H9 (cell line): ENCODE results near the gene CKMT1A. TPM values are rescaled to one million over a fixed set of nuclear protein-coding genes. Genes with fewer than 3 reads are reported as not detected.
"Not testable (repeated sequence)": the region's sequence is repeated elsewhere in the genome, so short reads cannot be mapped to it uniquely, and the experiment has no call there.

Experiments
- DNase-seq: peaks from one replicate; pipeline ENCODE4 v3.0.0-alpha.2; 2017
- H2AFZ ChIP-seq: one replicate; pipeline ENCODE4 v1.6.1; 2013; ENCODE audit warnings: mild to moderate bottlenecking, low read length, control low read depth, moderate library complexity
- H2AK5ac ChIP-seq: 2 replicates; pipeline ENCODE4 v1.6.1; 2013; ENCODE audit warnings: low read length, control low read depth, mixed read lengths; ENCODE audit not compliant: insufficient read length
- H2BK120ac ChIP-seq: one replicate; pipeline ENCODE4 v1.6.1; 2013; ENCODE audit warnings: low read depth, mild to moderate bottlenecking, low read length, control low read depth, inconsistent platforms; ENCODE audit not compliant: poor library complexity, severe bottlenecking
- H2BK12ac ChIP-seq: 2 replicates; pipeline ENCODE4 v1.6.1; 2013; ENCODE audit warnings: low read length, control low read depth, mixed read lengths, low read depth; ENCODE audit not compliant: insufficient read length
- H2BK15ac ChIP-seq: 2 replicates; pipeline ENCODE4 v1.6.1; 2013; ENCODE audit warnings: low read depth, low read length, control low read depth
- H2BK20ac ChIP-seq: one replicate; pipeline ENCODE4 v1.6.1; 2013; ENCODE audit warnings: low read depth, mild to moderate bottlenecking, low read length, control low read depth, inconsistent platforms; ENCODE audit not compliant: poor library complexity, severe bottlenecking
- H2BK5ac ChIP-seq: 2 replicates; pipeline ENCODE4 v1.6.1; 2013; ENCODE audit warnings: low read length, control low read depth, mixed read lengths; ENCODE audit not compliant: insufficient read length
- H3K14ac ChIP-seq: 2 replicates; pipeline ENCODE4 v1.6.1; 2013; ENCODE audit warnings: low read length, control low read depth; ENCODE audit not compliant: insufficient read depth
- H3K18ac ChIP-seq: 2 replicates; pipeline ENCODE4 v1.6.1; 2013; ENCODE audit warnings: low read depth, mild to moderate bottlenecking, mixed read lengths, low read length, control low read depth; ENCODE audit not compliant: insufficient read length
- H3K23ac ChIP-seq: 2 replicates; pipeline ENCODE4 v1.6.1; 2013; ENCODE audit warnings: low read length, control low read depth, mixed read lengths, low read depth; ENCODE audit not compliant: insufficient read length
- H3K23me2 ChIP-seq: 2 replicates; pipeline ENCODE4 v1.6.1; 2013; ENCODE audit warnings: low read depth, mild to moderate bottlenecking, mixed read lengths, low read length, control low read depth; ENCODE audit not compliant: insufficient read length, poor library complexity, severe bottlenecking
- H3K27ac ChIP-seq: 2 replicates; pipeline ENCODE4 v1.5.1; 2013; ENCODE audit warnings: low read length, control low read depth, mixed read lengths, low read depth; ENCODE audit not compliant: insufficient read length
- H3K27me3 ChIP-seq: 2 replicates; pipeline ENCODE4 v1.6.1; 2013; ENCODE audit warnings: low read length, control low read depth, inconsistent platforms; ENCODE audit not compliant: insufficient read depth
- H3K4ac ChIP-seq: 2 replicates; pipeline ENCODE4 v1.6.1; 2013; ENCODE audit warnings: low read depth, mild to moderate bottlenecking, control low read depth, inconsistent platforms, low read length, moderate library complexity
- H3K4me1 ChIP-seq: 2 replicates; pipeline ENCODE4 v1.6.1; 2013; ENCODE audit warnings: low read length, control low read depth, inconsistent platforms; ENCODE audit not compliant: insufficient read depth
- H3K4me2 ChIP-seq: 2 replicates; pipeline ENCODE4 v1.6.1; 2013; ENCODE audit warnings: low read length, control low read depth, mixed read lengths; ENCODE audit not compliant: insufficient read length, insufficient read depth
- H3K56ac ChIP-seq: 2 replicates; pipeline ENCODE4 v1.6.1; 2013; ENCODE audit warnings: low read depth, mild to moderate bottlenecking, mixed read lengths, low read length, control low read depth; ENCODE audit not compliant: insufficient read length
- H3K79me1 ChIP-seq: 2 replicates; pipeline ENCODE4 v1.6.1; 2013; ENCODE audit warnings: low read depth, mild to moderate bottlenecking, moderate library complexity, low read length, control low read depth, inconsistent platforms; ENCODE audit not compliant: insufficient read depth, poor library complexity, severe bottlenecking
- H3K79me2 ChIP-seq: 2 replicates; pipeline ENCODE4 v1.6.1; 2013; ENCODE audit warnings: low read length, control low read depth, inconsistent platforms; ENCODE audit not compliant: insufficient read depth
- H3K9ac ChIP-seq: 2 replicates; pipeline ENCODE4 v1.6.1; 2013; ENCODE audit warnings: low read length, control low read depth, mixed read lengths; ENCODE audit not compliant: insufficient read length; ENCODE audit errors: extremely low read depth
- H3K9me3 ChIP-seq: one replicate; pipeline ENCODE4 v1.6.1; 2013; ENCODE audit warnings: low read depth, low read length, inconsistent platforms; ENCODE audit not compliant: control insufficient read depth
- H3T11ph ChIP-seq: one replicate; pipeline ENCODE4 v1.6.1; 2013; ENCODE audit warnings: mild to moderate bottlenecking, low read length, control low read depth, inconsistent platforms
- H4K20me1 ChIP-seq: one replicate; pipeline ENCODE4 v1.6.1; 2013; ENCODE audit not compliant: control insufficient read depth, insufficient read length, insufficient read depth
- H4K5ac ChIP-seq: 2 replicates; pipeline ENCODE4 v1.6.1; 2013; ENCODE audit warnings: low read depth, mild to moderate bottlenecking, mixed read lengths, low read length, control low read depth; ENCODE audit not compliant: insufficient read length
- H4K8ac ChIP-seq: replicated peaks from 2 replicates; pipeline ENCODE4 v1.6.1; 2013; ENCODE audit warnings: low read length, control low read depth, mixed read lengths, low read depth; ENCODE audit not compliant: insufficient read length
- H4K91ac ChIP-seq: 2 replicates; pipeline ENCODE4 v1.6.1; 2013; ENCODE audit warnings: low read depth, mild to moderate bottlenecking, moderate library complexity, mixed read lengths, low read length, control low read depth; ENCODE audit not compliant: insufficient read length
- H3K27ac Mint-ChIP-seq, 3 experiments: 2 replicates in 2 of 3; 3 replicates in 1 of 3; pipeline ENCODE4 v1.8.0; 2020 to 2021; ENCODE audit warnings: mixed read lengths in 3 of 3, mild to moderate bottlenecking in 1 of 3, moderate library complexity in 1 of 3
- H3K27me3 Mint-ChIP-seq: 2 replicates; pipeline ENCODE4 v1.8.0; 2021; ENCODE audit warnings: low read depth, mild to moderate bottlenecking, moderate library complexity, mixed read lengths
- H3K36me3 Mint-ChIP-seq, 3 experiments: 2 replicates in 2 of 3; 3 replicates in 1 of 3; pipeline ENCODE4 v1.8.0; 2020 to 2021; ENCODE audit warnings: low read depth in 3 of 3, mixed read lengths in 3 of 3; ENCODE audit not compliant: insufficient read depth in 1 of 3
- H3K4me1 Mint-ChIP-seq, 2 experiments: 2 replicates each; pipeline ENCODE4 v1.8.0; 2020; ENCODE audit warnings: mixed read lengths in 2 of 2
- H3K4me3 Mint-ChIP-seq, 2 experiments: 2 replicates in 1 of 2; 3 replicates in 1 of 2; pipeline ENCODE4 v1.8.0; 2020 to 2021; ENCODE audit warnings: mild to moderate bottlenecking in 2 of 2, mixed read lengths in 2 of 2, moderate library complexity in 1 of 2
- H3K9me3 Mint-ChIP-seq, 2 experiments: 2 replicates in 1 of 2; 3 replicates in 1 of 2; pipeline ENCODE4 v1.8.0; 2020; ENCODE audit warnings: mild to moderate bottlenecking in 2 of 2, mixed read lengths in 2 of 2, moderate library complexity in 1 of 2
- WGBS: extraction: QIAGEN DNeasy Blood & Tissue Kit; methylation state at CpG from one replicate; pipeline ENCODE4 v1.1.7; 2013; ENCODE audit warnings: missing lambda C conversion rate, low lambda C conversion rate, mixed read lengths; ENCODE audit not compliant: insufficient read length; ENCODE audit errors: extremely low coverage; 5-methylcytosine and 5-hydroxymethylcytosine counted together
- total RNA-seq: library from RNA; stranded (reverse); gene quantifications from 2 replicates; pipeline ENCODE4 v1.2.1, GENCODE V29; 2021

The CKMT1A gene
- total RNA-seq, 1 experiment from 2014 or later: 38.4 TPM

GRCh38 chr15:43728053-43728725, 34.5 kb downstream of the CKMT1A start:
- not testable (repeated sequence) for H2BK120ac ChIP-seq, H2AK5ac ChIP-seq, H2AFZ ChIP-seq, H2BK12ac ChIP-seq, H3K79me2 ChIP-seq, H3K14ac ChIP-seq, H3K23ac ChIP-seq, H3K18ac ChIP-seq, H3K36me3 Mint-ChIP-seq, H2BK15ac ChIP-seq, DNase-seq, H3K9me3 Mint-ChIP-seq, H3K23me2 ChIP-seq, H3K27me3 ChIP-seq, H3K4me3 Mint-ChIP-seq, H3K9me3 ChIP-seq, H3K4me2 ChIP-seq, H2BK5ac ChIP-seq, H3K4me1 Mint-ChIP-seq, H4K20me1 ChIP-seq, H3K27ac Mint-ChIP-seq, H4K5ac ChIP-seq, H3K27ac ChIP-seq, H3T11ph ChIP-seq, H3K27me3 Mint-ChIP-seq, H4K91ac ChIP-seq, H4K8ac ChIP-seq, H3K79me1 ChIP-seq, H3K4me1 ChIP-seq, H3K56ac ChIP-seq, H3K9ac ChIP-seq, H3K4ac ChIP-seq, H2BK20ac ChIP-seq
- WGBS: no CpG with 5 or more reads among the region's 1 CpG
